Activated CD8-positive, alpha-beta T cell treated with anti-CD3 and anti-CD28 coated beads, Interleukin-2, amount 10 ng/mL, durations not matched to agents 7 days and 5 days (primary cell): Measurements from ENCODE around the gene WDR91. TPM values are rescaled to one million over a fixed set of nuclear protein-coding genes. Genes with fewer than 3 reads are reported as not detected.
A peak's percentile ranks its signal among the peaks of the same experiment; 100 is the strongest.

ENCODE experiments used
- ATAC-seq: fragments of 150-1000 bp; cut with Tn5 transposase; one replicate; pipeline ENCODE4 v1.10.0; 2021; ENCODE audit warnings: moderate library complexity
- CTCF ChIA-PET: fragments of 350-600 bp; sonication (Branson Sonifier 250); formaldehyde crosslinking; loops from one replicate; lab custom pipeline; 2021; ENCODE audit warnings: antibody characterized with exemption; lab: Charles Lee
- POLR2A ChIA-PET: fragments of 350-600 bp; sonication (Branson Sonifier 250); formaldehyde crosslinking; loops from one replicate; lab custom pipeline; 2021; ENCODE audit warnings: antibody characterized with exemption; lab: Charles Lee
- DNase-seq: peaks from one replicate; pipeline ENCODE4 v3.0.0-alpha.2; 2020
- H3K27ac Mint-ChIP-seq: one replicate; pipeline ENCODE4 v1.8.0; 2021; ENCODE audit warnings: mild to moderate bottlenecking, mixed read lengths
- H3K27me3 Mint-ChIP-seq: one replicate; pipeline ENCODE4 v1.8.0; 2021; ENCODE audit warnings: low read depth, mixed read lengths
- H3K36me3 Mint-ChIP-seq: one replicate; pipeline ENCODE4 v1.8.0; 2021; ENCODE audit warnings: low read depth, mixed read lengths
- H3K4me1 Mint-ChIP-seq: one replicate; pipeline ENCODE4 v1.8.0; 2021; ENCODE audit warnings: low read depth, mixed read lengths
- H3K4me3 Mint-ChIP-seq: one replicate; pipeline ENCODE4 v1.8.0; 2021; ENCODE audit warnings: mild to moderate bottlenecking, mixed read lengths
- H3K9me3 Mint-ChIP-seq: one replicate; pipeline ENCODE4 v1.8.0; 2022; ENCODE audit warnings: mixed read lengths; ENCODE audit not compliant: insufficient read depth
- total RNA-seq, 2 experiments: library from RNA; stranded (reverse); gene quantifications; one replicate each; pipeline ENCODE4 v1.2.3, GENCODE V29; 2021

Gene WDR91
- total RNA-seq = 10 to 100 TPM; 10.0 to 11.5 TPM

DNA sequence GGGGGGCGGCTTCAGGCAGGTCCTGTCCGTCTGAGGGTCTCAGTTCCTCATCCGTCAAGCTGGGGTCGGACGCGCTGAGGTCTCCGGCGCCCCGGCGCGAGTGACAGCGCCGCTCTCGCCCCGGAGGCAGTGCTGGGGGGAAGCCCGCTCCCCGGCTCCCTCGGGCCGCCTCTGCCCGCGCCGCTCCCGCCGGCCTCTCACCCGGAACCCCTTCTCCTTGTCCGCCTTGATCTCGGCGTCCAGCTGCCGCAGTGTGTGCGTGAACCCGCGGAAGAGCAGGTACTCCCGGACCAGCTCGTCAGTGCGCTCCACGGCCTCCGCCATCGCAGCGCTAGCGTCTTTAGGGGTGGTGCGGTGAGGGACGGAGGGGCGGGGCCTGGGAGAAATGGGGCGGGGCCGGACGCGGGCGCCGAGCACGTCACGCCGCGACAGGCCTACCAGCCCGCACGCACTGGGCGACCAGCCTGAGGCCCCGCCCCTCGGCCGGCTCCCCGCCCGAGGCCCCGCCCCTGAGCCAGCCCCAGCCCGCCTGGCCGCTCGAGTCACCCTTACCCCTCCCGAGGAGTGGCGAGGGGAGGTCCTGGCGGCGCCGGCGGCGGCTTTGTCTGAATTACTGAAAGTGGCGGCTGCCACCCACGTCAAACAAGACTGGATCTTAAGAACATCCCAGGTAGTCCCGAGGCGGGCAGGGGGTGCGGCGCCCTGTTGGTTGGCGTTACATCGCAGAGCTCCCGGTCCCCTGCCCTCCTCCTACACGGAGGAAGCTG, at the start of gene WDR91:
Gene WDR91 (minus strand): TSS at position 348 of the 767 bp plus-strand sequence. CDS start 24 bp downstream, at position 324.
- Mint-ChIP-seq H3K4me1 (peaks cover 18% of the 10 kb centered on the region), H3K9me3 (no peaks in the 10 kb centered on the region), H3K36me3 (peaks cover under 1% of the 10 kb centered on the region), H3K4me3 (peak within 1 kb of the TSS; percentile 94), H3K27ac (peak within 1 kb of the TSS; percentile 99), H3K27me3 (peaks cover 3% of the 10 kb centered on the region)
- DNase-seq = peak; percentile 96
- peak; percentile 92 for ATAC-seq
- ChIA-PET CTCF (interaction anchor here (1.0 to 3.0 kb wide), 6 partner anchors 9 to 433 kb away, joined by 3 to 19 read pairs (median 4); partner anchors contain the start of gene CYREN), POLR2A (interaction anchor here (0.8 to 2.2 kb wide), 8 partner anchors 11 to 451 kb away, joined by 3 to 16 read pairs (median 5); partner anchors contain the start of genes CYREN, STMP1 and TMEM140)

DNA sequence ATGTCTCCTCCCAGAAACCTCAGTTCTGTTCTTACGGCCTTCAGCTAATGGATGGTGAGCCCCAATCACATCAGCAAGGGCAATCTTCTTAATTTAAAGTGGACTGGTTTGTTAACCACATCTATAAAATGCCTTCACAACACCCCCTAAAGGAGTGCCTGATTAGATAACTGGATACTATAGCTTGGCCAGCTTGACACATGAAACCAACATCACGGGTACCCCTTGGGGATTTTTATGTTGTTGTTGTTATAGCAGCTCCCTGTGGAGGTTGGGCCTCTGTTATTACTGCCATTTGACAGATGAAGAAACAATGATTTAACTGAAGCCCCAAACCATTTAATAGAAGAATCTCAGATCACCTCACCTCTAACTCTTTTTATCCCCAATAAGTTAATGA, 49.1 kb upstream of the WDR91 start:
- Mint-ChIP-seq H3K4me3 (no peak overlapping the region), H3K36me3 (no peaks in the 10 kb centered on the region), H3K27me3 (peaks cover 3% of the 10 kb centered on the region), H3K27ac (no peak overlapping the region), H3K4me1 (no peaks in the 10 kb centered on the region), H3K9me3 (peaks cover 8% of the 10 kb centered on the region)
- ChIA-PET POLR2A (no interaction called here), CTCF (interaction anchor here (2.9 kb wide), 1 partner anchor 14 kb away, joined by 22 read pairs; no protein-coding TSS in a partner anchor)
- ATAC-seq = no peak
- DNase-seq = no peak

DNA sequence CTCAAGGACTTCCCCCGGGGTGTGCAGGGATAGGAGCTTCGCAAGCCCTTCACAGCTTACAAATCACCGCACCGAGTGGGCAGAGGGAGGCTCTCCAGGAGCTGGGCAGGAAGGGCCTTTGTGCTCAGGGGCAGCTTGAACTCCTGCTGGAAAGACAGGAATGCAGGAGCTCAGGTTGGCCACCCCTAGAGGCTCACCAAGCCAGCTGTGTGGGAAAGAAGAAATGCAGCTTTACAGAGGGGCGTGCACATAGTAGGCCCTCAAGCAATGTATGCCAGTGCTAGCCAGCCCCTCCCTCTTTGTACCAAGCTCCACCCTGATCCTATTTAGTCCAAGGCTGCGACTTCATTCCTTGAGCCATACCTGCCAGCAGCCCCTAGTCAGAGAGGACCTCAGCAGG, 48.4 kb upstream of the WDR91 start:
- H3K4me3 Mint-ChIP-seq = no peak overlapping the region
- no peaks in the 10 kb centered on the region for H3K4me1 Mint-ChIP-seq
- H3K27me3 Mint-ChIP-seq = peaks cover 3% of the 10 kb centered on the region
- DNase-seq (no peak), ATAC-seq (no peak)
- H3K27ac Mint-ChIP-seq = no peak overlapping the region
- CTCF ChIA-PET = interaction anchor here (2.9 kb wide), 1 partner anchor 15 kb away, joined by 22 read pairs; no protein-coding TSS in a partner anchor
- H3K36me3 Mint-ChIP-seq = no peaks in the 10 kb centered on the region
- POLR2A ChIA-PET = no interaction called here
- peaks cover 4% of the 10 kb centered on the region for H3K9me3 Mint-ChIP-seq

DNA sequence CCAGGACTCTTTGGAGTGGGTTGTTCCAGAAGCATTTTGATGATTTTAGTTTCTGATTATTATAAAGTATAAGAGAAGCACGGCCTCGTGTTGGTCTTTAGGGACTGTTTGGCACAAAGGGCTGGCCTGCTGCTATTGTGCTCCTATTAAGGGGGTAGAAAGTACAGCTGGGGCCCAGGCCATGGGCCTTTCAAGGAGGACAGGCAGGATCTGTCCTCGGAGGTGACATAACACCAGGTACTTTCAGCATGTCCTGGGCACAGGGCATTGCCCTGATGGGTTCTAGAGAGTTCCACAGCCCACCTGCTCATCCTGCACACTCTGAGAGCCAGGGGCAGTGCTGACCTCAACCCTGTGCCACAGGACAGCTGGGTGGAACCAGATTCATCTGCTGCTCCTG, 47.3 kb upstream of the WDR91 start:
- H3K27me3 Mint-ChIP-seq = no peaks in the 10 kb centered on the region
- H3K9me3 Mint-ChIP-seq = peaks cover under 1% of the 10 kb centered on the region
- no peak for DNase-seq
- ChIA-PET CTCF (no interaction called here), POLR2A (no interaction called here)
- H3K36me3 Mint-ChIP-seq = no peaks in the 10 kb centered on the region
- no peak for ATAC-seq
- H3K27ac Mint-ChIP-seq = no peak overlapping the region
- no peaks in the 10 kb centered on the region for H3K4me1 Mint-ChIP-seq
- no peak overlapping the region for H3K4me3 Mint-ChIP-seq

DNA sequence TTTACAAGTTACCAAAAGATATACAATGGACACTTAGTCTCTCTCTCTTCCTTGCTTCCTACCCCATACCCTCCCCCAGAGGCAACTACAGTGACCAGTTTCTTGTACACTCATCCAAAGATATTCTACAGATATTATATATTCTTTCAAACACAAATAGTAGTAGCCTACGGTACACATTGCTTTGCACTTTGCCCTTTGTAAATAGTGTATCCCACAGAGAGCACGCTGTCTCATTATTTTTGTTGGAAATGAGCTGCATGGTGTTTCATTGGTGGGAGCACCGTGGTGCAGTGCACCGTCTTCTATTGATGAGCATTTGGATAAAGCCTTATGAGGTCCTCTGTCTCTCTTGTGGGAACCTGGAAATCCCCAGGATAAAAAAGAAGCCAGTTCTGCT, 46.5 kb upstream of the WDR91 start:
- POLR2A ChIA-PET = no interaction called here
- CTCF ChIA-PET = no interaction called here
- no peaks in the 10 kb centered on the region for H3K36me3 Mint-ChIP-seq
- no peak overlapping the region for H3K4me3 Mint-ChIP-seq
- H3K27ac Mint-ChIP-seq = no peak overlapping the region
- DNase-seq (no peak), ATAC-seq (no peak)
- H3K4me1 Mint-ChIP-seq = no peaks in the 10 kb centered on the region
- H3K9me3 Mint-ChIP-seq = no peaks in the 10 kb centered on the region
- H3K27me3 Mint-ChIP-seq = no peaks in the 10 kb centered on the region

DNA sequence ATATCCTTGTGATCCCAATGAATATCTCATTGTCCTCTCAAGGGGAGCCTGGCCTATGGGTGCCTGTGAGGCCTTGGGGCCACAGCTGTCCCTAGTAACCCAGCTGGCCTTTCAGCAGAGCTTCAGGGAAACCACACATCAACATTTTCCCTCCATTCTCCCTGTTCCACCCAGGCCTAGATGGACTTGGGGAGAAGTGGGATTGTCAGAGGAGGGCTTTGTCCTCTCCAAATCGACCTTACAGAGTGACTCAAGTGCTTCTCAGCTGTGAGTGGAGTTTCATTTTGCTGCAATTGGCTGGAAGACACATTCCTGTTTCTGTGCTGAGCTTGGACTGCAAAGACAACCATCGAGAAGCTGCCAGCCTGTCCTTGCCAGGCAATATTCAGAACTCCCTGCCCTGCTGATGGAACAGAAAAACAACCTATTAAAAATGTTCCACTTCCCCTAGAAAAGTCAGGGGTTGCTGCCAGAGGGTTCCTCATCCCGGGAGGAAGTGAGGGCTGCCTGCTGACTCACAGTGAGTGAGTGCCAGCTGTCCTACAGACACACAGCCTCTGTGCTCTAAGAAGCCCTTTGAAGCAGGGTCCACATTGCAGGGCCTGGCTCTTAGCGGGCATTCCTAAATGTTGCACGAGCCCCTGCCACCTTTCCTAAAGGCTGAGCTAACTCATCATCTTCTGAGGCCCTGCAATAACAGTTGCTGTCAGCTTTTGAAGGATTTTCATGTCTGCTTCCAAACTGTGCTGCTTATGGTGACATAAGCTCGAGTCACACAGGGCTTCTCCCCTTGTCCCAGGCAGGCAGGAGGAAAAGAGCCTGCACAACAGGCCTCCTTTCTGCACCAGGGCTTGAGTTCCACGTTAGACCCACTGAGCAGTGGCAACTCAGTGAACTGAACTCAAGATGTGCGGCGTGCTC, 42.8 kb upstream of the WDR91 start:
- DNase-seq (no peak), ATAC-seq (no peak)
- Mint-ChIP-seq H3K4me1 (peaks cover 2% of the 10 kb centered on the region), H3K27ac (no peak overlapping the region), H3K36me3 (no peaks in the 10 kb centered on the region), H3K27me3 (no peaks in the 10 kb centered on the region), H3K4me3 (no peak overlapping the region), H3K9me3 (no peaks in the 10 kb centered on the region)
- CTCF ChIA-PET = no interaction called here
- POLR2A ChIA-PET = no interaction called here

DNA sequence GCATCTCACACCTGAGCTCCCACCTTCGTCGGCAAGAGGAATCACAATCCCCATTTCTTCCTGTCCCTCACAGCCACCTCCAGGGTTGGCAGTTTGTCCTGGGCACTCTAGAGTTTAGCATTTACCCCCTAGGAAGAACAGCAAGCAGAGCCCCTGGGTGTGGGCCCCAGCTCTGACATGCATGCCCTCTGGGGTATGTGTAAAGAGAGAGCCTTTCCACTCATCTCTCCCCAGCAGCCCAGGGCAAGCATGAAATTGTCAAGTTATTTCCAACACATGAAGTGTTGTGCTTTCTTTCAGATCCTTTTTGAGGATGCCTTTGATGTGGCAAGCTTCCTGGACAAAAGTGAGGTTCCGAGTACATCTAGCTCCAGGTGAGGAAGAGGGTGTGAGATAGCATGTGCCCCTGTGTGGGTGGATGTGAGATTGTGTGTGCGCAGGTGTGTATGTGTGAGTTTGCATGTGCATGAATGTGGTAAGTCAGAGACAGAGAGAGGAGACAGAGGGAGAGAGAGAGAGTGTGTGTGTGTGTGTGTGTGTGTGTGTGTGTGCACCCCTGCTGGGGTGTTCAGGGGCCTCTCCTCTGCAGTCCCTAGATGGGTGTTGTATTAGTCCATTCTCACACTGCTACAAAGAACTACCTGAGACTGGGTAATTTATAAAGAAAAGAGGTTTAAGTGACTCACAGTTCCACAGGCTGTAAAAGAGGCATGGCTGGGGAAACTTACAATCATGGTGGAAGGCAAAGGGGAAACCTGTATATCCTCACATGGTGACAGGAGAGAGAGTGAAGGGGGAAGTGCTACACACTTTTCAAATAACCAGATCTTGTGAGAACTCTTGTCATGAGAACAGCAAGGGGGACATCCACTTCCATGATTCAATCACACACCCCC, 40.4 kb upstream of the WDR91 start:
- Mint-ChIP-seq H3K9me3 (no peaks in the 10 kb centered on the region), H3K27ac (peak overlapping the region; percentile 9), H3K36me3 (no peaks in the 10 kb centered on the region), H3K27me3 (no peaks in the 10 kb centered on the region), H3K4me1 (peaks cover 2% of the 10 kb centered on the region), H3K4me3 (no peak overlapping the region)
- CTCF ChIA-PET = no interaction called here
- DNase-seq = no peak
- POLR2A ChIA-PET = no interaction called here
- peak; percentile 23 for ATAC-seq

DNA sequence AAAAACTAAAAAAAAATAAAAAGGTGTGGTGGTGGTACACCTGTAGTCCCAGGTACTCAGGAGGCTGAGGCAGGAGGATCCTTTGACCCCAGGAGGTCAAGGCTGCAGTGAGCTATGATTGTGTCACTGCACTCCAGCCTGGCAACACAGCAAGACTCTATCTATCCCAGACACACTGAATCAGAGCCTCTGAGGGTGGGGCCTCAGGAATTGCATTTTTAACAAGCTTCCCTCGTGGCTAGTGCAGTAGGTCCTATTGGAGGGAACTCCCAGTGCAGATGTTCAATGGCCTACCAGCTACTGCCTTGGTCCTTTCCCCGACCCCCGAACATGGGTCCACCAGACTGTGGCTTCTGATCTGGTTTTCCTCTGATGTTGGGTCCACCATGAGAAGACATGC, 37.2 kb upstream of the WDR91 start:
- Mint-ChIP-seq H3K4me3 (no peak overlapping the region), H3K27ac (no peak overlapping the region), H3K4me1 (peaks cover 2% of the 10 kb centered on the region), H3K27me3 (peaks cover 2% of the 10 kb centered on the region), H3K9me3 (no peaks in the 10 kb centered on the region), H3K36me3 (no peaks in the 10 kb centered on the region)
- ChIA-PET POLR2A (no interaction called here), CTCF (interaction anchor here (1.0 to 1.9 kb wide), 2 partner anchors 12 to 32 kb away, joined by 3 to 4 read pairs; no protein-coding TSS in a partner anchor)
- DNase-seq (no peak), ATAC-seq (no peak)

DNA sequence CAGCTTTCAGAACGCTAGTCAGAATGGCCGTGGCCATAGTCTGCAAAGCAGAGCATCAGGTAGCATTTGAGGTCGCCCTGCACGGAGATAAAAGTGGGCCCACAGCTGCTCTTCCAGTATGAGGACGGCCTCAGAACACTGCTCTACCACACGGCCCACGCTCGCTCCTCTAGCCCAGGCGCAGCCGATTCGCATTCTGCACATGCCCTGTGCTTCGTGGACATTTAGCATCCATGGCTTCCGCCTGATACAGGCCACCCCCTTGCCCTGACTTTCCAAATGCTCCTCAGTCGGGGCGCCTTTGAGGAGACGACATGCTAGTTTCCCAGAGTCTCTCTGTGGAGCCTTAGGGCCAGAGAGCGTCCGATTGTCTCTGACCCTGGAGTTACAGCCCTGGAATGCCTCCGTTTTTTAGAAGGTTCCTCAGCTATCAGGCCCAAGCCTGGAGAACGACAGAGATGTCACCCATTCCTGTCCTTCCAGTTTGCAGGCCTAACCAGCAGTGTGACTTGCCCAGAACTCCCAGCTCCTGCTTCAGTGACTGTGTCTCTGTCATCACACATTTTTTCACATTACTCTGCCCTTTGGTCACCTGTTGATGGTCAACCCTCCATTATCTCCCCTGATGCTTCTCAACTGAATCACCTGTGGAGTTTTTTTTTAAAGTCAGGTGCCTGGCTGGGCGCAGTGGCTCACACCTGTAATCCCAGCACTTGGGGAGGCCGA, 36.6 kb upstream of the WDR91 start:
- ChIA-PET CTCF (interaction anchor here (1.0 to 1.9 kb wide), 2 partner anchors 11 to 33 kb away, joined by 3 to 4 read pairs; no protein-coding TSS in a partner anchor), POLR2A (no interaction called here)
- DNase-seq (no peak), ATAC-seq (no peak)
- no peak overlapping the region for H3K27ac Mint-ChIP-seq
- H3K4me3 Mint-ChIP-seq = no peak overlapping the region
- H3K36me3 Mint-ChIP-seq = no peaks in the 10 kb centered on the region
- H3K27me3 Mint-ChIP-seq = peaks cover 2% of the 10 kb centered on the region
- peaks cover 2% of the 10 kb centered on the region for H3K4me1 Mint-ChIP-seq
- no peaks in the 10 kb centered on the region for H3K9me3 Mint-ChIP-seq

DNA sequence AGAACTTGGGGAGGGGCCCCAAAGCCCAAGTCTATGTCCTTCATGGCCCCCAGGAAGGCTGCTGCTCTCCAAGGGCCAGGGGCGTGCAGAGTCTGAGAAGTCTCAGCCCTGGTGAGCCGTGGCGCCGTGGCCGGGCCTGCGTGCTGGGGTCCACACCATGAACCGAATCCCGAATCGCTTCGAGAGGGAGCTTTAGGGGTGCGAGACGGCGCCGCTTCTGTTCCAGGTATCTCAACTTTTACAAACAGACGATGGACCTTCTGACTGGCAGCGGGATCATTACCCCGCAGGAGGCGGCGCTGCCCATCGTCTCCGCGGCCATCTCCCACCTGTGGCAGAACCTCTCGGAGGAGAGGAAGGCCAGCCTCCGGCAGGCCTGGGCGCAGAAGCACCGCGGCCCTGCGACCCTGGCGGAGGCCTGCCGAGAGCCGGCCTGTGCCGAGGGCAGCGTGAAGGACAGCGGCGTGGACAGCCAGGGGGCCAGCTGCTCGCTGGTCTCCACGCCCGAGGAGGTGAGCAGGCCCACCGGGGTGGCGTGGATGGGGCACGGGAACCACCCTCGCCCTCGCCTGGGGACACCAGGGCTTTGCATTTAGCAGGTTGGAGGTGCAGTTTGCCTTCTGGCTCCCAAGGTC, 35.0 kb upstream of the WDR91 start:
- POLR2A ChIA-PET = no interaction called here
- Mint-ChIP-seq H3K4me1 (no peaks in the 10 kb centered on the region), H3K4me3 (no peak overlapping the region), H3K36me3 (no peaks in the 10 kb centered on the region), H3K9me3 (no peaks in the 10 kb centered on the region), H3K27me3 (peaks cover 4% of the 10 kb centered on the region), H3K27ac (no peak overlapping the region)
- DNase-seq (no peak), ATAC-seq (no peak)
- CTCF ChIA-PET = no interaction called here
